IMR-90 (cell line): ENCODE measurements around the gene CHN1. TPM values are rescaled to one million over a fixed set of nuclear protein-coding genes. Genes with fewer than 3 reads are reported as not detected.

ENCODE experiments used
- ATAC-seq: fragments of 200-7000 bp; cut with Tn5 transposase; 2 replicates; pipeline ENCODE4 v1.9.1; 2020; ENCODE audit warnings: low read depth, mild to moderate bottlenecking, moderate library complexity
- BruUV-seq: library from RNA; stranded (reverse); fragments of 400-500 nt; replicated peaks from 2 replicates; lab custom pipeline; 2021; lab: Mats Ljungman, UMichigan
- CTCF ChIA-PET: fragments of 300-600 bp; formaldehyde crosslinking; extraction: SDS; loops from one replicate; lab custom pipeline; 2021; ENCODE audit warnings: antibody characterized with exemption; lab: Yijun Ruan, JAX
- POLR2A ChIA-PET: fragments of 300-600 bp; sonication (Branson Sonifier 250); formaldehyde crosslinking; loops from one replicate; lab custom pipeline; 2022; ENCODE audit warnings: antibody characterized with exemption; ENCODE audit not compliant: unreplicated experiment; lab: Charles Lee
- DNase-seq: peaks from one replicate; pipeline ENCODE4 v3.0.0; 2013
- H2AFZ ChIP-seq: replicated peaks from 2 replicates; pipeline ENCODE3; 2013; ENCODE audit warnings: low read length, mild to moderate bottlenecking; ENCODE audit not compliant: poor library complexity
- H2AK5ac ChIP-seq: 2 replicates; pipeline ENCODE4 v1.6.1; 2013; ENCODE audit warnings: low read depth, low read length, inconsistent platforms
- H2AK9ac ChIP-seq: replicated peaks from 2 replicates; pipeline ENCODE3; 2013; ENCODE audit warnings: mild to moderate bottlenecking, low read depth, low read length, moderate library complexity; ENCODE audit not compliant: poor library complexity
- H2BK120ac ChIP-seq: 2 replicates; pipeline ENCODE4 v1.6.1; 2013; ENCODE audit warnings: low read depth, low read length, inconsistent platforms
- H2BK15ac ChIP-seq: 3 replicates; pipeline ENCODE4 v1.6.1; 2013; ENCODE audit warnings: low read depth, low read length, inconsistent platforms
- H2BK20ac ChIP-seq: 2 replicates; pipeline ENCODE4 v1.6.1; 2013; ENCODE audit warnings: low read depth, mild to moderate bottlenecking, inconsistent platforms, low read length, moderate library complexity
- H2BK5ac ChIP-seq: 2 replicates; pipeline ENCODE4 v1.6.1; 2013; ENCODE audit warnings: mild to moderate bottlenecking, low read depth, low read length, inconsistent platforms; ENCODE audit not compliant: poor library complexity, severe bottlenecking
- H3K14ac ChIP-seq: replicated peaks from 2 replicates; pipeline ENCODE4 v1.6.1; 2013; ENCODE audit warnings: low read depth, low read length, inconsistent platforms
- H3K18ac ChIP-seq: 2 replicates; pipeline ENCODE4 v1.6.1; 2013; ENCODE audit warnings: low read depth, low read length, control low read depth
- H3K23ac ChIP-seq: 2 replicates; pipeline ENCODE4 v1.6.1; 2013; ENCODE audit warnings: low read depth, low read length, inconsistent platforms
- H3K27ac ChIP-seq: 2 replicates; pipeline ENCODE4 v1.5.1; 2013; ENCODE audit warnings: mild to moderate bottlenecking, control low read depth, low read length; ENCODE audit not compliant: insufficient read depth
- H3K27me3 ChIP-seq: 2 replicates; pipeline ENCODE4 v1.6.1; 2013; ENCODE audit warnings: low read length; ENCODE audit not compliant: control insufficient read depth, insufficient read depth
- H3K36me3 ChIP-seq: 2 replicates; pipeline ENCODE4 v1.6.1; 2013; ENCODE audit warnings: low read length, mixed read lengths; ENCODE audit not compliant: control insufficient read depth, insufficient read depth
- H3K4ac ChIP-seq: 2 replicates; pipeline ENCODE4 v1.6.1; 2013; ENCODE audit warnings: low read depth, low read length, inconsistent platforms
- H3K4me1 ChIP-seq: 2 replicates; pipeline ENCODE4 v1.6.1; 2013; ENCODE audit warnings: low read length, mixed read lengths; ENCODE audit not compliant: control insufficient read depth, insufficient read depth
- H3K4me2 ChIP-seq: 2 replicates; pipeline ENCODE4 v1.6.1; 2013; ENCODE audit warnings: low read depth, mild to moderate bottlenecking, control low read depth, low read length, moderate library complexity
- H3K4me3 ChIP-seq: 2 replicates; pipeline ENCODE4 v1.5.1; 2013; ENCODE audit warnings: low read depth, mild to moderate bottlenecking, control low read depth, low read length, moderate library complexity; ENCODE audit not compliant: insufficient read depth
- H3K56ac ChIP-seq: 2 replicates; pipeline ENCODE4 v1.6.1; 2013; ENCODE audit warnings: low read length, inconsistent platforms; ENCODE audit not compliant: insufficient read depth; ENCODE audit errors: extremely low read depth
- H3K79me1 ChIP-seq, 2 experiments: 2 replicates each; pipeline ENCODE4 v1.6.1; 2013; ENCODE audit warnings: low read length in 2 of 2, inconsistent platforms in 1 of 2, low read depth in 1 of 2
- H3K9ac ChIP-seq: 2 replicates; pipeline ENCODE4 v1.6.1; 2013; ENCODE audit warnings: low read depth, low read length, control low read depth
- H3K9me1 ChIP-seq: 2 replicates; pipeline ENCODE4 v1.6.1; 2013; ENCODE audit warnings: low read length, inconsistent platforms; ENCODE audit not compliant: insufficient read depth
- H3K9me3 ChIP-seq: 2 replicates; pipeline ENCODE4 v1.6.1; 2013; ENCODE audit warnings: low read length; ENCODE audit not compliant: control insufficient read depth, insufficient read depth
- H4K20me1 ChIP-seq: 2 replicates; pipeline ENCODE4 v1.6.1; 2013; ENCODE audit warnings: low read length, inconsistent platforms; ENCODE audit not compliant: insufficient read depth
- H4K5ac ChIP-seq: 2 replicates; pipeline ENCODE4 v1.6.1; 2013; ENCODE audit warnings: mild to moderate bottlenecking, low read depth, low read length, control low read depth
- H4K8ac ChIP-seq, 2 experiments: 2 replicates each; pipeline ENCODE4 v1.6.1; 2013; ENCODE audit warnings: low read depth in 2 of 2, low read length in 2 of 2, control low read depth in 1 of 2, inconsistent platforms in 1 of 2
- H4K91ac ChIP-seq: 2 replicates; pipeline ENCODE4 v1.6.1; 2013; ENCODE audit warnings: low read depth, low read length, inconsistent platforms; ENCODE audit not compliant: insufficient read depth
- FOS ChIP-seq: fragments of 150-350 bp; IDR thresholded peaks from 2 replicates; pipeline ENCODE4 v1.6.1; 2016; ENCODE audit warnings: low read depth, low read length
- WGBS, 2 experiments: methylation state at CpG; one replicate each; pipeline versions ENCODE4 v1.1.5 to v1.1.7; 2013; ENCODE audit warnings: missing lambda C conversion rate in 2 of 2; ENCODE audit not compliant: insufficient read length in 1 of 2; ENCODE audit errors: extremely low coverage in 2 of 2; 5-methylcytosine and 5-hydroxymethylcytosine counted together
- dilution Hi-C: fragments of 300-500 bp; cut with HindIII; formaldehyde crosslinking; loops from one replicate; pipeline ENCODE4 v1.14.3; 2018; ENCODE audit warnings: low sequenced_read_pairs; ENCODE audit not compliant: unreplicated experiment
- in situ Hi-C: fragments of 300-500 bp; cut with MboI; formaldehyde crosslinking; loops from 3 replicates; pipeline ENCODE4 v1.14.3; 2019; ENCODE audit warnings: low sequenced_read_pairs, inconsistent platforms, mixed read lengths
- intact Hi-C: fragments of 100-400 bp; cut with micrococcal nuclease; formaldehyde crosslinking; loops from 2 replicates; pipeline ENCODE4 v1.10.0; 2022
- polyA plus RNA-seq, 3 experiments: library from polyadenylated mRNA; depleted of rRNA; stranded (reverse); fragments of >200 nt; gene quantifications; 2 replicates each; pipeline ENCODE4 v1.2.3, GENCODE V29; 2012; ENCODE audit warnings: low replicate concordance in 1 of 3
- total RNA-seq: library from RNA; depleted of rRNA; stranded (reverse); fragments of >200 nt; gene quantifications from 2 replicates; pipeline ENCODE4 v1.2.3, GENCODE V29; 2012
- TF ChIP-seq, protein P1 (sequence below): fragments of 150-350 bp; IDR thresholded peaks from 2 replicates; pipeline ENCODE4 v1.6.1; 2017; ENCODE audit warnings: mild to moderate bottlenecking, antibody characterized with exemption, low read length, low read depth

Gene CHN1
- total and polyA plus RNA-seq, 2 of the 4 experiments (the other 2 are of a cell fraction): 58.4 to 66.9 TPM

DNA sequence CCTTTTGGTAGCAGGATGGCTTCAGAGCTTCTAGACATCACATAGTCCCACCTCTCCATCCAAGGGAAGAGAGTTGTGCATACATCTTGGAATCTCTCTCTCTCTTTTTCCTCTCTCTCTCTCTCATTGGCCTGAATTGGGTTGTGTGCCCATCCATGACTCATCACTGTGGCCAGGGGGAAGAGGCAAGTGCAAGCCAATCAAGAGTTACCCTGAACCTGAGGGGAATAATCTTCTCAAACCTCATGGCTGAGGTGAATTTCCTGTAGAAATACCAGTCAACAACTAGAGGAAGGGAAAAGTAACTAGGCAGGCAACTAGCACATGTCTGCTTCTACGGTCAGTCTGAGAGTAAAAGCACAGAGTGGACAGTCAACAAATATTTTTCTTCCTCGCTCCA is 7.3 kb upstream of the CHN1 start:
- Histone ChIP-seq H3K27ac (no peak overlapping the region), H3K14ac (no peak overlapping the region), H3K36me3 (no peaks in the 10 kb centered on the region), H3K9me3 (no peaks in the 10 kb centered on the region), H3K9ac (no peak overlapping the region), H3K56ac (no peak overlapping the region), H3K27me3 (peaks cover 8% of the 10 kb centered on the region), H3K18ac (no peak overlapping the region), H2BK5ac (no peak overlapping the region), H3K4ac (no peak overlapping the region), H4K5ac (no peak overlapping the region), H2AFZ (no peak overlapping the region), H2BK20ac (no peak overlapping the region), H4K91ac (no peak overlapping the region), H3K23ac (no peak overlapping the region), H2BK120ac (no peak overlapping the region), H3K79me1 (no peaks in the 10 kb centered on the region), H2AK5ac (no peak overlapping the region), H4K8ac (no peak overlapping the region), H3K4me3 (no peak overlapping the region), H2BK15ac (no peak overlapping the region), H3K4me2 (no peak overlapping the region), H2AK9ac (no peak overlapping the region), H4K20me1 (no peaks in the 10 kb centered on the region), H3K9me1 (no peaks in the 10 kb centered on the region), H3K4me1 (no peaks in the 10 kb centered on the region)
- no TSS peak for BruUV-seq
- dilution Hi-C loops (no loop called here), in situ Hi-C loops (no loop called here), intact Hi-C loops (no loop called here)
- no peak for ATAC-seq
- 0 out of 2 replicates have a peak, but pooled peaks have one; percentile 7 for TF ChIP-seq FOS
- TF ChIP-seq, protein P1, sequence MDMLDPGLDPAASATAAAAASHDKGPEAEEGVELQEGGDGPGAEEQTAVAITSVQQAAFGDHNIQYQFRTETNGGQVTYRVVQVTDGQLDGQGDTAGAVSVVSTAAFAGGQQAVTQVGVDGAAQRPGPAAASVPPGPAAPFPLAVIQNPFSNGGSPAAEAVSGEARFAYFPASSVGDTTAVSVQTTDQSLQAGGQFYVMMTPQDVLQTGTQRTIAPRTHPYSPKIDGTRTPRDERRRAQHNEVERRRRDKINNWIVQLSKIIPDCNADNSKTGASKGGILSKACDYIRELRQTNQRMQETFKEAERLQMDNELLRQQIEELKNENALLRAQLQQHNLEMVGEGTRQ: no peak
- CTCF ChIA-PET: interaction anchor here (1.5 kb wide), 1 partner anchor 22 kb away, joined by 4 read pairs; no protein-coding TSS in a partner anchor
- WGBS, 2 experiments: no CpG with 5 or more reads among the region's 2 CpGs
- DNase-seq: no peak
- POLR2A ChIA-PET: no interaction called here
